ENCODE measurements around the gene ATL1.

Gene ATL1

DNA sequence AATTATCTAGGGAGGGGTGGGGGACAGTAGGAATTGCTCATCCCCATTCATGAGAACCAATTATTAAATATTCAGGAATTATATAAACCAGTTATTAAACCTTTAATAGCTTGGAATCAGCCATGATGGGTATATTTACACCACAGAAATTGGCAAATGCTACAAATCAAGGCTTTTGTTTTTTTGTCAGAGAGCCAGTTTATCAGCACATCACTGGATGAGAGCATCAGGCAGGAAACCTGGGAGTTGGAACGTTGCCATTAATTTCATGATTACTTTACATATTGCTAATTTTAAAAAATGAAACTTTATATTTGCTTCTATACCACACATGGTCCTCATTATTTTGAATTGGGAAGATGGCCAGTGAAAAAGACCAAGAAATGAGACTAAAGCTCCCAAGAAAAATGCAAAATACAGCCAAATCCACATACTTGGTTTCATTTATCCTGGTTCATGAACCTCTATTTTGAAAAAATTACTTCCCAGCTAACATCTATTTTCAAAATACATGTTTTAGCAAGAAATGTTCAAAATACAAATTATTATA, 48.4 kb downstream of the ATL1 start:
- Histone ChIP-seq H3K27me3 (ENCODE audit: insufficient read depth, low read length, poor library complexity) (no peaks in the 10 kb centered on the region), H3K9ac (ENCODE audit: low read depth, low read length) (no peak overlapping the region), H3K4me3 (ENCODE audit: low read depth in 1 of 2, low read length in 2 of 2) (no peak overlapping the region), H3K36me3 (ENCODE audit: insufficient read depth, low read length) (no peaks in the 10 kb centered on the region), H4K20me1 (ENCODE audit: insufficient read depth, low read length) (no peaks in the 10 kb centered on the region), H3K4me2 (ENCODE audit: insufficient read depth, low read length) (no peak overlapping the region), H3K4me1 (ENCODE audit: insufficient read depth, low read length) (no peaks in the 10 kb centered on the region), H3K79me2 (ENCODE audit: insufficient read depth, low read length) (no peaks in the 10 kb centered on the region), H3K9me3 (ENCODE audit: insufficient read depth, low read length, severe bottlenecking) (no peaks in the 10 kb centered on the region), H3K27ac (ENCODE audit: low read length) (no peak overlapping the region), H2AFZ (ENCODE audit: low read depth, low read length) (no peak overlapping the region)
- DNase-seq = no peak
- no peak for TF ChIP-seq EZH2 (IDR thresholded peaks at IDR 0.05; ENCODE audit: borderline replicate concordance, low read depth, low read length, severe bottlenecking)
- TF ChIP-seq, protein P1, sequence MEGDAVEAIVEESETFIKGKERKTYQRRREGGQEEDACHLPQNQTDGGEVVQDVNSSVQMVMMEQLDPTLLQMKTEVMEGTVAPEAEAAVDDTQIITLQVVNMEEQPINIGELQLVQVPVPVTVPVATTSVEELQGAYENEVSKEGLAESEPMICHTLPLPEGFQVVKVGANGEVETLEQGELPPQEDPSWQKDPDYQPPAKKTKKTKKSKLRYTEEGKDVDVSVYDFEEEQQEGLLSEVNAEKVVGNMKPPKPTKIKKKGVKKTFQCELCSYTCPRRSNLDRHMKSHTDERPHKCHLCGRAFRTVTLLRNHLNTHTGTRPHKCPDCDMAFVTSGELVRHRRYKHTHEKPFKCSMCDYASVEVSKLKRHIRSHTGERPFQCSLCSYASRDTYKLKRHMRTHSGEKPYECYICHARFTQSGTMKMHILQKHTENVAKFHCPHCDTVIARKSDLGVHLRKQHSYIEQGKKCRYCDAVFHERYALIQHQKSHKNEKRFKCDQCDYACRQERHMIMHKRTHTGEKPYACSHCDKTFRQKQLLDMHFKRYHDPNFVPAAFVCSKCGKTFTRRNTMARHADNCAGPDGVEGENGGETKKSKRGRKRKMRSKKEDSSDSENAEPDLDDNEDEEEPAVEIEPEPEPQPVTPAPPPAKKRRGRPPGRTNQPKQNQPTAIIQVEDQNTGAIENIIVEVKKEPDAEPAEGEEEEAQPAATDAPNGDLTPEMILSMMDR (IDR thresholded peaks at IDR 0.05; ENCODE audit: borderline replicate concordance, extremely low read depth, low read length, poor library complexity, severe bottlenecking) = no peak
- ATAC-seq (ENCODE audit: insufficient read depth, low read depth) = no peak

- DNase-seq (no peak), ATAC-seq (ENCODE audit: insufficient read depth, low read depth) (no peak)
- no peak overlapping the region for H2AFZ ChIP-seq (ENCODE audit: low read depth, low read length)
- H3K36me3 ChIP-seq (ENCODE audit: insufficient read depth, low read length) = no peaks in the 10 kb centered on the region
- TF ChIP-seq EZH2 (IDR thresholded peaks at IDR 0.05; ENCODE audit: borderline replicate concordance, low read depth, low read length, severe bottlenecking) = no peak
- TF ChIP-seq, protein P1 (IDR thresholded peaks at IDR 0.05; ENCODE audit: borderline replicate concordance, extremely low read depth, low read length, poor library complexity, severe bottlenecking) = no peak
- no peak overlapping the region for H3K27ac ChIP-seq (ENCODE audit: low read length)
- no peaks in the 10 kb centered on the region for H4K20me1 ChIP-seq (ENCODE audit: insufficient read depth, low read length)
- no peaks in the 10 kb centered on the region for H3K27me3 ChIP-seq (ENCODE audit: insufficient read depth, low read length, poor library complexity)
- no peaks in the 10 kb centered on the region for H3K4me1 ChIP-seq (ENCODE audit: insufficient read depth, low read length)
- no peak overlapping the region for H3K9ac ChIP-seq (ENCODE audit: low read depth, low read length)
- no peak overlapping the region for H3K4me3 ChIP-seq (ENCODE audit: low read depth in 1 of 2, low read length in 2 of 2)
- H3K79me2 ChIP-seq (ENCODE audit: insufficient read depth, low read length) = no peaks in the 10 kb centered on the region
- no peak overlapping the region for H3K4me2 ChIP-seq (ENCODE audit: insufficient read depth, low read length)
- H3K9me3 ChIP-seq (ENCODE audit: insufficient read depth, low read length, severe bottlenecking) = no peaks in the 10 kb centered on the region
Observed at GRCh38 chr14:50610465-50610864, 50.5 kb downstream of the ATL1 start.

DNA sequence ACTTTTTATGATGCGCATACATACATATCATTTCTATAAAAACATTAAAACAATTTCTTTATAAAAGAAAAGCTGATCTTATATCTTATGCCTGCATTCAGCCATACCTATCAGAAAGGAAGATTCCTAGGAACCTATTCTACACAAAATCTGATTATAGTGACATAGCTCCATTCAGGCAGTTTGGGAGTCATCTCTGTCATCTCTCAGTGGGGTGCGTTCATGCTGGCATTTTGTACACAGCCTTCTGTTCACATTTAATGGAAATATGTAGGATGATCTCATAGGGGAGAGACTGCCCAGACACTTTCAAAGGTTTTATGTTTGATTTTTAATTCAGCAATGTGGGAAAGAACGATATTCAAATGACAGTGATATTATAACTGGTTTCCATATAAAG, 52.9 kb downstream of the ATL1 start:
- H3K4me1 ChIP-seq (ENCODE audit: insufficient read depth, low read length) = no peaks in the 10 kb centered on the region
- H3K9ac ChIP-seq (ENCODE audit: low read depth, low read length) = no peak overlapping the region
- H2AFZ ChIP-seq (ENCODE audit: low read depth, low read length) = no peak overlapping the region
- H3K4me2 ChIP-seq (ENCODE audit: insufficient read depth, low read length) = no peak overlapping the region
- ATAC-seq (ENCODE audit: insufficient read depth, low read depth) = no peak
- no peaks in the 10 kb centered on the region for H3K36me3 ChIP-seq (ENCODE audit: insufficient read depth, low read length)
- H3K27me3 ChIP-seq (ENCODE audit: insufficient read depth, low read length, poor library complexity) = no peaks in the 10 kb centered on the region
- no peak for TF ChIP-seq EZH2 (IDR thresholded peaks at IDR 0.05; ENCODE audit: borderline replicate concordance, low read depth, low read length, severe bottlenecking)
- TF ChIP-seq, protein P1 (IDR thresholded peaks at IDR 0.05; ENCODE audit: borderline replicate concordance, extremely low read depth, low read length, poor library complexity, severe bottlenecking) = no peak
- no peaks in the 10 kb centered on the region for H4K20me1 ChIP-seq (ENCODE audit: insufficient read depth, low read length)
- no peak overlapping the region for H3K4me3 ChIP-seq (ENCODE audit: low read depth in 1 of 2, low read length in 2 of 2)
- no peak overlapping the region for H3K27ac ChIP-seq (ENCODE audit: low read length)
- H3K79me2 ChIP-seq (ENCODE audit: insufficient read depth, low read length) = no peaks in the 10 kb centered on the region
- DNase-seq = no peak
- no peaks in the 10 kb centered on the region for H3K9me3 ChIP-seq (ENCODE audit: insufficient read depth, low read length, severe bottlenecking)

DNA sequence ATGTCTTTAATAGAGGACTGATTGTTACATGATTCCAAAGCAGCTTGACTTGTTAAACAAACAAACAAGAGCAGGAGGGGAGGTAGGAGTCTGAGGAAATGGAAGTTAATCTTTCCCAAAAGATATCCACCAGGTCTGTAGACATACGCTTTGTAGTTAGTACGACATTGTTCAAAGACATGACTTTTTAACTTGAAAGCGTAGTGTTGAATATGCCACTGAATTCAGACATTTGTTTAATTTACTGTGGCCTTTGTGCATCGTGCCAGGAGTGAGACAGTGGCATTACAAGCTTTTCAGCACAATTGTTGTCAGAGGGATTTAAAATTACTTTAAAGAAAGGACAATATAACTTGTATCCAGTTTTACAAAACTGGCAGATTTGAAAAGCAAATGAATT, 55.1 kb downstream of the ATL1 start:
- Histone ChIP-seq H3K27me3 (ENCODE audit: insufficient read depth, low read length, poor library complexity) (no peaks in the 10 kb centered on the region), H4K20me1 (ENCODE audit: insufficient read depth, low read length) (no peaks in the 10 kb centered on the region), H2AFZ (ENCODE audit: low read depth, low read length) (no peak overlapping the region), H3K9ac (ENCODE audit: low read depth, low read length) (no peak overlapping the region), H3K4me3 (ENCODE audit: low read depth in 1 of 2, low read length in 2 of 2) (no peak overlapping the region), H3K9me3 (ENCODE audit: insufficient read depth, low read length, severe bottlenecking) (no peaks in the 10 kb centered on the region), H3K27ac (ENCODE audit: low read length) (no peak overlapping the region), H3K4me1 (ENCODE audit: insufficient read depth, low read length) (no peaks in the 10 kb centered on the region), H3K36me3 (ENCODE audit: insufficient read depth, low read length) (no peaks in the 10 kb centered on the region), H3K4me2 (ENCODE audit: insufficient read depth, low read length) (no peak overlapping the region), H3K79me2 (ENCODE audit: insufficient read depth, low read length) (no peaks in the 10 kb centered on the region)
- TF ChIP-seq, protein P1 (IDR thresholded peaks at IDR 0.05; ENCODE audit: borderline replicate concordance, extremely low read depth, low read length, poor library complexity, severe bottlenecking) = no peak
- no peak for TF ChIP-seq EZH2 (IDR thresholded peaks at IDR 0.05; ENCODE audit: borderline replicate concordance, low read depth, low read length, severe bottlenecking)
- DNase-seq (no peak), ATAC-seq (ENCODE audit: insufficient read depth, low read depth) (no peak)
